OCI-LY3 (cell line): ENCODE data around the gene SNX10.

Experiments used
- CTCF ChIP-seq: fragments of 200-600, 300-600 bp; sonication (generic); IDR thresholded peaks from 2 replicates; pipeline ENCODE4 v1.5.1; 2014; ENCODE audit warnings: antibody characterized with exemption, low read length, low read depth
- EZH2phosphoT487 ChIP-seq: fragments of 200-600 bp; shearing (Covaris generic); IDR thresholded peaks from 2 replicates; pipeline ENCODE4 v1.6.1; 2018; ENCODE audit warnings: antibody characterized with exemption, mixed run types, low read depth

DNA sequence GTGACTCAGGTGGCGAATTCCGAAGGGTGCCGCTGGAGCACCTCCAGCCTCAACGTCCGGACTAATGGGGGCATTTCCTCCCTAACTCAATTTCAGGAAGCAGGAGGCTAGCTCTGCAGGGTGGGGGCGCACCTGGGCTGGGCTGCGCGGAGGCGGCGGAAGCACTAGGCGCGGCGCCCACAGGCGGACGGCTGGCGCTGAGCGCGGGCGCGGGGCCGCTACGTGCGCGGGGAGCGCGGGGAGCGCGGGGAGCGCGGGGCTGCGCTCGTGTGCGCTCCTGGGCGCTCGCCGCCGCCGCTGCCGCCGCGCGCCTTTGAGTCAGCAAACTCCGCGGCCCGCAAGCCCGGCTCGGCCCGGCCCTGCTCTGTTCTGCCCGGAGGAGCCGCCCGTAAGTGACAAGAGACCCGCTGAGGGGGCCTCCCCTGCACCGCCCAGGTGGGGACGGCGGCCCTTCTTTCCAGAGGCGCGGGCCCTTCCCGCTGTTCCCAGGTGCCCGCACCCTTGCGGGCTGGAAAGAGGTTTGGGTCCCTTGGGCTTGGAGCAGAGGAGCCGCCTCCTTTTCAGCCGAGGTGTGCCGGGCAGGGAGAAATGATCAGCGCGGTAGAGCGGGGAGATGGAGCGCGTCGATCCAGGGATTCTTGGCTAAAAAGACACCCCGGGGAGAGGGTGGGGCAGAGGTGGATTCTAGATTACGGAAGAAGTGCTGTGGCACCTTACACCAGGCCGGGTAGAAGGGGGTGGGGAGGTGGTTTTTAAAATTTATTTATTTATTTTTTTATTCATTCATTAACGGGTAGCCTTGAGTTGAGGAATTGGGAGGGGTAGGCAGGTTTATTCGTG lies at the start of gene SNX10:
- TF ChIP-seq CTCF (peak; percentile 56), EZH2phosphoT487 (no peak)
